AG08396 (cell line): ENCODE measurements around the gene MAGEB10.
"Not testable (repeated sequence)": the region's sequence is repeated elsewhere in the genome, so short reads cannot be mapped to it uniquely, and the experiment has no call there.

Source experiments
- DNase-seq: peaks from one replicate; pipeline ENCODE4 v3.0.0; 2012; ENCODE audit warnings: low spot score, mixed read lengths

MAGEB10 gene

GRCh38 chrX:27807690-27808089, at the start of gene MAGEB10:
TSS of gene MAGEB10 (plus strand) at chrX:27807990. CDS start at chrX:27821307, 13,317 bp downstream.
- no peak for DNase-seq

GRCh38 chrX:27765718-27766117, 42.1 kb upstream of the MAGEB10 start:
- no peak for DNase-seq

GRCh38 chrX:27767387-27767786, 40.4 kb upstream of the MAGEB10 start:
- DNase-seq = no peak

GRCh38 chrX:27775984-27776383, 31.8 kb upstream of the MAGEB10 start:
- DNase-seq = no peak

- no peak for DNase-seq
Observed at GRCh38 chrX:27796640-27797257, 11.0 kb upstream of the MAGEB10 start.

GRCh38 chrX:27797575-27797974, 10.2 kb upstream of the MAGEB10 start:
- DNase-seq = no peak

- DNase-seq = no peak
Observed at GRCh38 chrX:27808226-27808625, 436 bp downstream of the MAGEB10 start.

GRCh38 chrX:27808991-27809859, 1.4 kb downstream of the MAGEB10 start:
- not testable (repeated sequence) for DNase-seq

- no peak for DNase-seq
Observed at GRCh38 chrX:27815209-27815608, 7.4 kb downstream of the MAGEB10 start.

- no peak for DNase-seq
Observed at GRCh38 chrX:27823812-27824211, 16.0 kb downstream of the MAGEB10 start.

GRCh38 chrX:27838185-27838584, 30.4 kb downstream of the MAGEB10 start:
- DNase-seq = no peak

GRCh38 chrX:27840881-27841280, 33.1 kb downstream of the MAGEB10 start:
- DNase-seq = no peak

GRCh38 chrX:27842859-27843258, 35.1 kb downstream of the MAGEB10 start:
- no peak for DNase-seq

GRCh38 chrX:27860337-27860736, 52.5 kb downstream of the MAGEB10 start:
- DNase-seq = no peak

GRCh38 chrX:27863809-27864208, 56.0 kb downstream of the MAGEB10 start:
- no peak for DNase-seq
